Colonic mucosa (tissue), 4 donors: ENCODE results near the gene SPAAR. TPM values are rescaled to one million over a fixed set of nuclear protein-coding genes. Genes with fewer than 3 reads are reported as not detected.
A peak's percentile ranks its signal among the peaks of the same experiment; 100 is the strongest.

Source experiments
- DNase-seq: peaks from one replicate; pipeline ENCODE4 v3.0.0-alpha.2; 2020
- H3K27ac ChIP-seq: fragments of 200-600 bp; one replicate; pipeline ENCODE4 v1.8.0; 2021
- H3K27me3 ChIP-seq: fragments of 200-600 bp; one replicate; pipeline ENCODE4 v1.8.0; 2021
- H3K36me3 ChIP-seq: fragments of 200-600 bp; one replicate; pipeline ENCODE4 v1.8.0; 2021
- H3K4me1 ChIP-seq: fragments of 200-600 bp; one replicate; pipeline ENCODE4 v1.8.0; 2021; ENCODE audit warnings: mild to moderate bottlenecking
- H3K4me3 ChIP-seq: fragments of 200-600 bp; one replicate; pipeline ENCODE4 v1.8.0; 2021
- H3K9ac ChIP-seq, 2 donors: one replicate each; pipeline ENCODE4 v1.7.0; 2013; ENCODE audit warnings: control low read depth in 2 of 2, low read depth in 2 of 2, low read length in 2 of 2
- H3K9me3 ChIP-seq: fragments of 200-600 bp; one replicate; pipeline ENCODE4 v1.8.0; 2021
- intact Hi-C: fragments of 100-400 bp; cut with DNase I; formaldehyde crosslinking; loops from one replicate; pipeline ENCODE4 v1.14.1; 2022
- total RNA-seq, 2 donors: library from RNA; stranded (reverse); fragmentation: NEBNext Ultra II Directional in 1 of 2; extraction: Animal tissue kit (Norgen Biotek cat#: 25700) in 1 of 2; gene quantifications; one replicate each; pipeline ENCODE4 v1.2.1, GENCODE V29; 2021
- TF ChIP-seq, protein P1 (sequence below): fragments of 200-600 bp; IDR thresholded peaks from one replicate; pipeline ENCODE4 v1.8.0; 2022; ENCODE audit warnings: antibody characterized with exemption, mild to moderate bottlenecking
- donor health status: healthy.
- donor health status: DM: no; HTN: no; CAD: no.
- donor health status: DM: no; HTN: no; CAD: no.

Gene SPAAR
- total RNA-seq, 2 donors from 2014 or later: 1.1 to 2.6 TPM

DNA sequence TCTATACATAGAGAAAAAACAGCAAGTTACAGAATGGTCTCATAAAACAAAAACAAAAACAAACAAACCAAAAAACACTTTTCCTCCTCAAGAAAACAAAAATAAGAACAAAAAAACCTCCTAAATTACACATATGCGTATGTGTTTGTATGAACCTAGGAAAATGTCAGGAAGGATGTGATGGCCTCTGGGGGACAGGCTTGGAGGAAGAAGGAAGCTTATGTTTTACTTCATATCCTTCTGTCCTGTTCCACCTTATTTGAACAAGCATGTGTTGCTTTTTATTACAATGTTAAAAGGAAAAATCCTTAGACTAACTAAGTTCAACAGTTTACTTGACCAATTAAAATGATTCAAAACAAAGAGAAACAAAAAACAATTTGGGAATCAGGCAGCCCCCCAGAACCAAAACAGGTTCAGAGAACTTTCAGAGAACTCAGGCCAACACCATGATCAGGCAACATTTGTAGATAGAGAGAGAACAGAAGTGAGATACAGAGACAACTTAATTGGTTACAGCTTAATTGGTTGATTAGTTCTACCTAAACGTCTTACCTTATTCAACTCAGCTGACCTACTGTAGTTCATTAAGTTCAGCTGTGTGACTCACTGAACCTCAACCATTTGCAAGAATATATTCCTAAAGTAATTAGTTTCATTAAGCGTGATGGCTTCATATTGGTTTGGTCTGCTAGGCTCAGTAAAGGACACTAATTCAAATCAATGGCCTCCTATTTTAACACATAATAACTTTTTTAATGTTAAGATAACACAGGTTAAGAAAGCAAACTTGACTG lies 10.1 kb downstream of the SPAAR start:
- no peak for DNase-seq
- TF ChIP-seq, protein P1, sequence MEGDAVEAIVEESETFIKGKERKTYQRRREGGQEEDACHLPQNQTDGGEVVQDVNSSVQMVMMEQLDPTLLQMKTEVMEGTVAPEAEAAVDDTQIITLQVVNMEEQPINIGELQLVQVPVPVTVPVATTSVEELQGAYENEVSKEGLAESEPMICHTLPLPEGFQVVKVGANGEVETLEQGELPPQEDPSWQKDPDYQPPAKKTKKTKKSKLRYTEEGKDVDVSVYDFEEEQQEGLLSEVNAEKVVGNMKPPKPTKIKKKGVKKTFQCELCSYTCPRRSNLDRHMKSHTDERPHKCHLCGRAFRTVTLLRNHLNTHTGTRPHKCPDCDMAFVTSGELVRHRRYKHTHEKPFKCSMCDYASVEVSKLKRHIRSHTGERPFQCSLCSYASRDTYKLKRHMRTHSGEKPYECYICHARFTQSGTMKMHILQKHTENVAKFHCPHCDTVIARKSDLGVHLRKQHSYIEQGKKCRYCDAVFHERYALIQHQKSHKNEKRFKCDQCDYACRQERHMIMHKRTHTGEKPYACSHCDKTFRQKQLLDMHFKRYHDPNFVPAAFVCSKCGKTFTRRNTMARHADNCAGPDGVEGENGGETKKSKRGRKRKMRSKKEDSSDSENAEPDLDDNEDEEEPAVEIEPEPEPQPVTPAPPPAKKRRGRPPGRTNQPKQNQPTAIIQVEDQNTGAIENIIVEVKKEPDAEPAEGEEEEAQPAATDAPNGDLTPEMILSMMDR: no peak
- intact Hi-C loops: no loop called here
- H3K27me3 ChIP-seq: no peaks in the 10 kb centered on the region
- H3K27ac ChIP-seq: peak overlapping the region; percentile 91
- peaks cover 26% of the 10 kb centered on the region for H3K4me1 ChIP-seq
- H3K36me3 ChIP-seq: no peaks in the 10 kb centered on the region
- no peak overlapping the region for H3K4me3 ChIP-seq
- H3K9me3 ChIP-seq: no peaks in the 10 kb centered on the region
- peak overlapping the region; percentile 16 to 52 for H3K9ac ChIP-seq

DNA sequence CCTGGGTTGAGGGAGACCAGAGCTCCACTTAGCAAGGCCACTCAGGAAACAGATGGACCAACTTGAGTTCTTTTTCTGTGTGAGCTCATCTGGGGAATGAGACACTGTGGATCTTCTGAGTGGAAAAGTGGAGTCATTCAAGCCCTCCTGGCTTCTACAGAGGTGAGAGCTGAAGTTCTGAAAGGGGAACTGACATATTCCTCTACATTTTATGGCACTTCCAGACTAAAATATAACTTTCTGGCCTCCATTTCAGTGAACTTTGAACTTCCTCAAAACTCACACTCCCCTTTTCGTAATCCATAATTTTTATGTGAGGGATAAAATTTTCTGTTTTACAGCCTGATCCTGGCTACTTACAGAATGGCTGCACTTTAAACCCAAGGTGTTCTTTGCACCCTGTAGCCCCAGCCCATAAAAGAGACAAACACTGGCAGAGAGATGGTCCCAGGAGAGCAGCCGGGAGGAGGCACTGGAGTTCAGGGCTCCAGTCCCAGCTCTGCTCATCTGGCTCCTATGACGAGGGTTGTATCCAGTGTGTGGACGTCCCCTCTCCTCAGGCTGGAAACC lies 10.8 kb downstream of the SPAAR start:
- Histone ChIP-seq H3K36me3 (no peaks in the 10 kb centered on the region), H3K27me3 (no peaks in the 10 kb centered on the region), H3K27ac (peak overlapping the region; percentile 91), H3K9me3 (no peaks in the 10 kb centered on the region), H3K4me3 (no peak overlapping the region), H3K4me1 (peaks cover 25% of the 10 kb centered on the region), H3K9ac (peak overlapping the region; percentile 16 to 52)
- DNase-seq: peak; percentile 84
- TF ChIP-seq, protein P1: no peak
- intact Hi-C loops: no loop called here

DNA sequence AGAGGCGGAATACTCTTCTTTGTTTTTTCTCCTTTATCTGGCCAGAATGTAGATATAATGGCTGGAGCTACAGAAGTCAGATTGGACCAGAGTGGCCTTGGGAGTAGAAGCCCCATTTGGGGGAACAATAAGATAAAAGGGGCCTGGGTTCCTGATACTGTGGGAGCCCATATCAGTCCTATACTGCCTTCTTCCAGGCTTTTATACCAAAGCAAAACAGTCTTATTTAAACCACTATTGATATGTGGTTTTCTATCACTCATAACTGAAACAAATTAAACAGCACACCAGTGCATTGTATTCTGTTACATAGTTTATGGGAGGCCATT lies 14.3 kb downstream of the SPAAR start:
- Histone ChIP-seq H3K9me3 (no peaks in the 10 kb centered on the region), H3K4me1 (peaks cover 12% of the 10 kb centered on the region), H3K4me3 (no peak overlapping the region), H3K27me3 (no peaks in the 10 kb centered on the region), H3K27ac (peak overlapping the region; percentile 70), H3K36me3 (no peaks in the 10 kb centered on the region), H3K9ac (no peak overlapping the region)
- no peak for DNase-seq
- TF ChIP-seq, protein P1: no peak
- intact Hi-C loops: no loop called here

DNA sequence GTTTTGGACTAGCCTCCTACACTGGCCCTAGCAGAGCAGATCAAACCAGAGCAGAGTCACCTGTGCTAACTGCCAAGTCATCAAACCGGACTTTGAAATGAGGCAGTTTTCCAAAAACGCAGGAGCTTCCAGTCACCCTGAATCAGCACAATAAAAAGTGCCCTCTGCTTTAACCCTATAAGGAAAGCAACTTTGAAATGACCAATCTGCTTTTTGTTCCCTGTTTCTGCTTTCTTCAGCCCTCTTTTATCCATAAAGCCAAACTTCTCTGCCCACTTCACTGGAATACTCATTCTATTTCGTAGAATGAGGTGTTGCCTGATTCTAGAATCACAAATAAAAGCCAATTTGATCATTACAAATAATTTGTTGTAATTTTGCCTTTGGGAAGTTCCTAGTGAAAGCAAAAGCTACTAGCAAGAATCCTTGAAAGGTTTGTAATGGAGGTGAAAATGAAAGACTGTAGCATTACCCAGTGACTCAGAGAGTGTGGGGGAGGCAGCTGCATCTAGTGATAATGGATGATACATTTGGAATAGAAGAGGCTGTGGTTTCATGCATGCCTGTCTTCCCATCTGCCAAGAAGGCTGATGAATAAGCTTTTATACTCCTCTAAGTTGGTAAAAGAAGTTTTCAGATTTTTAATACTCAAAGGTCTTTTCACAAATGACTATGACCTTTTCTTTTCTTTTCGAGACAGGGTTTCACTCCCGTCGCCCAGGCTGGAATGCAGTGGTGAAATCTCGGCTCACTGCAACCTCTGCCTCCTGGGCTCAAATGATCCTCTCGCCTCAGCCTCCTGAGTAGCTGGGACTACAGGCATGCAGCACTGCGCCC lies 14.9 kb downstream of the SPAAR start:
- intact Hi-C loops: no loop called here
- TF ChIP-seq, protein P1: no peak
- peak overlapping the region; percentile 70 for H3K27ac ChIP-seq
- peaks cover 12% of the 10 kb centered on the region for H3K4me1 ChIP-seq
- H3K9me3 ChIP-seq: no peaks in the 10 kb centered on the region
- H3K9ac ChIP-seq: peak overlapping the region in 1 of 2 donors; percentile 58
- no peaks in the 10 kb centered on the region for H3K27me3 ChIP-seq
- H3K36me3 ChIP-seq: no peaks in the 10 kb centered on the region
- no peak overlapping the region for H3K4me3 ChIP-seq
- DNase-seq: peak; percentile 85

DNA sequence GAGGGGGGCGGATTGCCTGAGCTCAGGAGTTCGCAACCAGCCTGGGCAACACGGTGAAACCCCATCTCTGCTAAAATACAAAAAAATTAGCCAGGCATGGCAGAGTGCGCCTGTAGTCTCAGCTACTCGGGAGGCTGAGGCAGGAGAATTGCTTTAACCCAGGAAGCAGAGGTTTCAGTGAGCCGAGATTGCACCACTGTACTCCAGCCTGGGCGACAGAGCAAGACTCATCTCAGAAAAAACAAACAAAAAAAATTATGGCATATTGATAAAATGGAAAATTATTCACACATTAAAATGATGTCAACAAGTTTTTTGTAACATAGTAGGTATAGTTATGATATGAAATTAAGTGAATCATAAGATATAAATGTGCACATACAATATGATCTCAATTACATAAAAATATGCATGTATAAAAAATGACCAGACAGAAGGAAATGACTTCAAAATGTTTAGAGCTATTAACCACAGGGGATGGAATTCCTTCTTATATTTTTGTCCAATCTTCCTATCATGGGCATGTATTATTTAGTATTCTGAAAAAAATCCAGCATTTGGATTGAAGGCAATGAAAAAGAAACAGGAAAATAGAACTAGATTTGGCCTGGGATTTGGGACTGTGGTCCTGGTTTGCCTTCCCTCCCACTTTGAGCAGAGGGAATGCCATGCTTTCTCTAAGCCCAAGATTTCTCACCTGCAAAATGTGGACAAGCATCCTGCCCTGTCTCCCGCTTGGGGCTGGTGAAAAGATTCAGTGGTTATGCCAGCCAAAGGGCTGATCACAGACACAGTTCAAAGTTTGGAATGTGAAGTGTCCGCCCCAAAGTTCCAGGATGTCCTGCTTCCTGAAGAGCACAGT lies 19.5 kb downstream of the SPAAR start:
- DNase-seq: peak; percentile 72
- intact Hi-C loops: no loop called here
- no peaks in the 10 kb centered on the region for H3K36me3 ChIP-seq
- TF ChIP-seq, protein P1: no peak
- no peak overlapping the region for H3K4me3 ChIP-seq
- no peaks in the 10 kb centered on the region for H3K9me3 ChIP-seq
- peaks cover 8% of the 10 kb centered on the region for H3K4me1 ChIP-seq
- no peak overlapping the region for H3K9ac ChIP-seq
- H3K27me3 ChIP-seq: no peaks in the 10 kb centered on the region
- H3K27ac ChIP-seq: no peak overlapping the region
